KMS-11 (cell line): Measurements from ENCODE around the gene KCNN3.

Experiments used
- H2AFZ ChIP-seq: fragments of 200-600 bp; sonication (generic); 2 replicates; pipeline ENCODE4 v1.6.1; 2016; ENCODE audit warnings: antibody characterized with exemption, mixed run types, low read depth
- H3K27ac ChIP-seq: fragments of 200-600 bp; sonication (generic); 2 replicates; pipeline ENCODE4 v1.6.1; 2016; ENCODE audit warnings: mild to moderate bottlenecking, mixed run types
- H3K27me3 ChIP-seq: fragments of 200-600 bp; sonication (generic); 2 replicates; pipeline ENCODE4 v1.6.1; 2017; ENCODE audit warnings: mild to moderate bottlenecking, low read depth, mixed run types, moderate library complexity; ENCODE audit not compliant: insufficient read depth
- H3K36me3 ChIP-seq: fragments of 200-600 bp; sonication (generic); 2 replicates; pipeline ENCODE4 v1.6.1; 2017; ENCODE audit warnings: mild to moderate bottlenecking, mixed run types; ENCODE audit not compliant: insufficient read depth
- H3K4me1 ChIP-seq: fragments of 200-600 bp; sonication (generic); 2 replicates; pipeline ENCODE4 v1.6.1; 2016; ENCODE audit warnings: mild to moderate bottlenecking, low read depth, mixed run types; ENCODE audit not compliant: poor library complexity, severe bottlenecking
- H3K4me2 ChIP-seq: fragments of 200-600 bp; sonication (generic); 2 replicates; pipeline ENCODE4 v1.7.0; 2016; ENCODE audit warnings: mild to moderate bottlenecking, mixed run types
- H3K4me3 ChIP-seq: fragments of 200-600 bp; sonication (generic); IDR thresholded peaks from 2 replicates; pipeline ENCODE4 v1.6.1; 2017; ENCODE audit warnings: low read depth, low read length, mixed read lengths; ENCODE audit not compliant: insufficient read depth
- H3K79me2 ChIP-seq: fragments of 200-600 bp; sonication (generic); 2 replicates; pipeline ENCODE4 v1.6.1; 2016; ENCODE audit warnings: low read depth, mixed run types; ENCODE audit not compliant: insufficient read depth
- H3K9ac ChIP-seq: fragments of 200-600 bp; sonication (generic); 2 replicates; pipeline ENCODE4 v1.6.1; 2016; ENCODE audit warnings: mild to moderate bottlenecking, mixed run types
- H4K20me1 ChIP-seq: fragments of 200-600 bp; sonication (generic); 2 replicates; pipeline ENCODE4 v1.6.1; 2016; ENCODE audit warnings: mild to moderate bottlenecking, mixed run types; ENCODE audit not compliant: insufficient read depth
- TF ChIP-seq, protein P1 (sequence below): fragments of 200-600 bp; sonication (generic); conservative IDR thresholded peaks from 2 replicates; pipeline ENCODE4 v1.6.1; 2017; ENCODE audit warnings: low read depth, mild to moderate bottlenecking, antibody characterized with exemption, low read length, moderate library complexity, mixed read lengths

Gene KCNN3

DNA sequence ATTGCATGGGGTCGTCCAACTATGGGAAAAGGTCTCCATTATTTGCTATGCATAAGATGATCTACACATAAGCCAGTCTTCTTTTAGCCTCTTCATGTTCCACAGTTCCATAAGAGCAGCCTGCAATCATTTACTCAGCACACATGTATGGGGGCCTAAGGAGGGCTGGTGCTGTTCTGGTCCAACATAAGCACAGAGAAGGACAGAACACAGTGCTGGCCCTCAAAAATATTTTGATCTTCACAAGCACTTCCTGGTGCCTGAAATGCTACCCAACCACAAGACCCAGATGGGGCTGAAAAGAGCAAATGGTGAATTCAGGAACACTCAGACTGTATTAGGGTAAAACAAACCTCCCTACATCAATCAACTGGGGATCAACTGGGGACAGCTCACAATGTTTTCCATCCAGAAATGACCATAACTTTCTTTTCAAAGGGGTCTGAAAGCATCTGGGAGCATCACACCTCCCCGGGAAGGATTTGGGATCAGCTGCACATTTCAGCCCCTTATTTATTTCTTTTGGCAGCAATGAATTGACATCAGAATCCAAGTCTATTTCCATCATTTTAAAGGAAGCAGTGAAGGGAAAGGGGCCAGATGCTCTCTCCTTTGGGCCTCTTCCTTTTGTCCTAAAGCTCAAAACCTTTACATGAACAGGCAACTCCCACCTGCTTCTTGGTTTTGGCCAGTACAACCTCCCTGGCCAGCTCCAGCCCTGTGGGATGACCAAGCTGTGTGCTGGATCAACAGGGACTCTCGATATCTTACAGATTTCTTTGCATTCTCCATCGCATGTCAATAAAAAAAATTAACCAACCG is 45.7 kb downstream of the KCNN3 start:
- H3K27ac ChIP-seq = no peak overlapping the region
- H3K4me1 ChIP-seq = peaks cover 32% of the 10 kb centered on the region
- H3K4me2 ChIP-seq = no peak overlapping the region
- H3K27me3 ChIP-seq = no peaks in the 10 kb centered on the region; the same call in 1 of the 2 replicates
- no peak overlapping the region for H3K4me3 ChIP-seq
- TF ChIP-seq, protein P1, sequence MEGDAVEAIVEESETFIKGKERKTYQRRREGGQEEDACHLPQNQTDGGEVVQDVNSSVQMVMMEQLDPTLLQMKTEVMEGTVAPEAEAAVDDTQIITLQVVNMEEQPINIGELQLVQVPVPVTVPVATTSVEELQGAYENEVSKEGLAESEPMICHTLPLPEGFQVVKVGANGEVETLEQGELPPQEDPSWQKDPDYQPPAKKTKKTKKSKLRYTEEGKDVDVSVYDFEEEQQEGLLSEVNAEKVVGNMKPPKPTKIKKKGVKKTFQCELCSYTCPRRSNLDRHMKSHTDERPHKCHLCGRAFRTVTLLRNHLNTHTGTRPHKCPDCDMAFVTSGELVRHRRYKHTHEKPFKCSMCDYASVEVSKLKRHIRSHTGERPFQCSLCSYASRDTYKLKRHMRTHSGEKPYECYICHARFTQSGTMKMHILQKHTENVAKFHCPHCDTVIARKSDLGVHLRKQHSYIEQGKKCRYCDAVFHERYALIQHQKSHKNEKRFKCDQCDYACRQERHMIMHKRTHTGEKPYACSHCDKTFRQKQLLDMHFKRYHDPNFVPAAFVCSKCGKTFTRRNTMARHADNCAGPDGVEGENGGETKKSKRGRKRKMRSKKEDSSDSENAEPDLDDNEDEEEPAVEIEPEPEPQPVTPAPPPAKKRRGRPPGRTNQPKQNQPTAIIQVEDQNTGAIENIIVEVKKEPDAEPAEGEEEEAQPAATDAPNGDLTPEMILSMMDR = no peak
- H4K20me1 ChIP-seq = no peaks in the 10 kb centered on the region
- no peaks in the 10 kb centered on the region for H3K36me3 ChIP-seq
- no peak overlapping the region for H3K9ac ChIP-seq
- H2AFZ ChIP-seq = no peak overlapping the region
- H3K79me2 ChIP-seq = no peaks in the 10 kb centered on the region

- no peak overlapping the region for H3K4me3 ChIP-seq
- H3K9ac ChIP-seq = no peak overlapping the region
- H3K4me1 ChIP-seq = peaks cover 36% of the 10 kb centered on the region
- H3K36me3 ChIP-seq = no peaks in the 10 kb centered on the region
- H2AFZ ChIP-seq = no peak overlapping the region
- H3K79me2 ChIP-seq = no peaks in the 10 kb centered on the region
- H4K20me1 ChIP-seq = no peaks in the 10 kb centered on the region
- no peak overlapping the region for H3K27ac ChIP-seq
- no peaks in the 10 kb centered on the region for H3K27me3 ChIP-seq
- peak overlapping the region; percentile 17; the same call in 1 of the 2 replicates for H3K4me2 ChIP-seq
- TF ChIP-seq, protein P1 = no peak
These were observed 47.4 kb downstream of the KCNN3 start for GRCh38 chr1:154822717-154823116.

DNA sequence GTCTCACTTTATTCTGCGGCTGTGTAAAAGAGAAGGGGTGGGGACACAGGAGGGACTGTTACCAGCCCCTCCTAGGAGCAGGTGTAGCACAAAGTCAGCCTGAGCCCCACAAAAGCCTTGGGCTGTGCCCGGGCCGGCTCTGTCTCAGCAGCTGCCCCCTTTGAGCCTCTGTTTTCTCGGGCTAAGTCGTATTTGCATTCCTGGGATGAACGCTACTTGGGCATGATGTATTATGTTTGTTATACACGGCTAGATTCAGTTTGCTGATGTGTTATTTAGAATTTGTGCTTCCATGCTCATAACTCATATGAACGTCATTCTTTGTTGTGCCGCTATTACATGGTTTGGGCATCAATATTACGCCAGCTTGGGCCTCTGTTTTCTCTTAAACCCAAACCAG is 47.8 kb downstream of the KCNN3 start:
- Histone ChIP-seq H4K20me1 (no peaks in the 10 kb centered on the region), H3K79me2 (no peaks in the 10 kb centered on the region), H3K9ac (no peak overlapping the region), H3K27me3 (no peaks in the 10 kb centered on the region), H2AFZ (no peak overlapping the region), H3K36me3 (no peaks in the 10 kb centered on the region), H3K4me1 (peaks cover 36% of the 10 kb centered on the region), H3K27ac (no peak overlapping the region), H3K4me2 (peak overlapping the region; percentile 17; the same call in 1 of the 2 replicates), H3K4me3 (no peak overlapping the region)
- TF ChIP-seq, protein P1 = no peak

GRCh38 chr1:154821083-154821482 is 49.0 kb downstream of the KCNN3 start:
- Histone ChIP-seq H4K20me1 (no peaks in the 10 kb centered on the region), H3K36me3 (no peaks in the 10 kb centered on the region), H3K27me3 (no peaks in the 10 kb centered on the region), H2AFZ (no peak overlapping the region), H3K4me3 (no peak overlapping the region), H3K9ac (no peak overlapping the region), H3K27ac (no peak overlapping the region), H3K79me2 (no peaks in the 10 kb centered on the region), H3K4me1 (peaks cover 36% of the 10 kb centered on the region), H3K4me2 (no peak overlapping the region)
- TF ChIP-seq, protein P1 = no peak
